K562 (cell line): Measurements from ENCODE around the gene TTC8. TPM values are rescaled to one million over a fixed set of nuclear protein-coding genes. Genes with fewer than 3 reads are reported as not detected.

Experiments
- ARID1B ChIP-seq: fragments of 450-650 bp; IDR thresholded peaks from 2 replicates; pipeline ENCODE4 v1.6.1; 2016; ENCODE audit warnings: antibody characterized with exemption, mild to moderate bottlenecking, inconsistent platforms
- BRD9 ChIP-seq: fragments of 450-650 bp; IDR thresholded peaks from 2 replicates; pipeline ENCODE4 v1.6.1; 2018; ENCODE audit warnings: low read depth; ENCODE audit not compliant: partially characterized antibody
- EHMT2 ChIP-seq: fragments of 450-650 bp; IDR thresholded peaks from 2 replicates; pipeline ENCODE4 v1.6.1; 2018; ENCODE audit warnings: antibody characterized with exemption
- EP300 ChIP-seq: IDR thresholded peaks from 2 replicates; pipeline ENCODE4 v1.6.1; 2012; ENCODE audit warnings: low read length, improper control_type of control experiment
- ESRRA ChIP-seq: fragments of 450-650 bp; IDR thresholded peaks from 2 replicates; pipeline ENCODE4 v1.6.1; 2014; ENCODE audit warnings: low read depth, mild to moderate bottlenecking, moderate library complexity, borderline replicate concordance
- KDM1A ChIP-seq, 2 experiments: fragments of 450-650 bp; IDR thresholded peaks; 2 replicates each; pipeline ENCODE4 v1.6.1; 2016; ENCODE audit warnings: mild to moderate bottlenecking in 2 of 2
- KDM2B ChIP-seq: fragments of 250-450 bp; sonication (Bioruptor Pico); IDR thresholded peaks from 2 replicates; pipeline ENCODE4 v1.8.0; 2021; ENCODE audit warnings: mild to moderate bottlenecking, moderate library complexity
- KHSRP ChIP-seq: fragments of 450-650 bp; IDR thresholded peaks from 2 replicates; pipeline ENCODE4 v1.6.1; 2017
- POLR3A ChIP-seq: IDR thresholded peaks from 2 replicates; pipeline ENCODE4 v1.6.1; 2011; ENCODE audit warnings: borderline replicate concordance, mild to moderate bottlenecking, moderate library complexity; ENCODE audit not compliant: insufficient read length, insufficient read depth; ENCODE audit errors: extremely low read depth
- SNIP1 ChIP-seq: fragments of 450-650 bp; IDR thresholded peaks from 2 replicates; pipeline ENCODE4 v1.7.1; 2017; ENCODE audit warnings: low read depth, mild to moderate bottlenecking
- ZBTB8A ChIP-seq: fragments of 450-650 bp; IDR thresholded peaks from 2 replicates; pipeline ENCODE4 v1.6.1; 2018; ENCODE audit warnings: mild to moderate bottlenecking, moderate library complexity; ENCODE audit not compliant: partially characterized antibody
- ZFP1 ChIP-seq: fragments of 450-650 bp; formaldehyde crosslinking; IDR thresholded peaks from 2 replicates; pipeline ENCODE4 v1.4.0; 2020; ENCODE audit warnings: mild to moderate bottlenecking, mixed read lengths
- ZNF217 ChIP-seq: sonication (generic); formaldehyde crosslinking; IDR thresholded peaks from 2 replicates; pipeline ENCODE4 v1.8.0; 2022; ENCODE audit warnings: mild to moderate bottlenecking, missing genetic modification reagents
- ZNF384 ChIP-seq: IDR thresholded peaks from 2 replicates; pipeline ENCODE4 v1.6.1; 2012; ENCODE audit warnings: low read depth, low read length, improper control_type of control experiment
- ZNF76 ChIP-seq: fragments of 250-450 bp; sonication (Bioruptor Pico); IDR thresholded peaks from 2 replicates; pipeline ENCODE4 v1.4.0; 2020; ENCODE audit warnings: mild to moderate bottlenecking, moderate library complexity, borderline replicate concordance
- polyA plus RNA-seq, 8 experiments: library from polyadenylated mRNA; depleted of rRNA in 4 of 8; stranded (reverse) in 5 of 8; unstranded in 3 of 8; fragments of >200 nt; fragmentation: Nextera tagmentation in 2 of 8; fragmentation: Illumina TruSeq in 1 of 8; extraction: Ambion mirVana in 2 of 8; extraction: Trizol in 1 of 8; gene quantifications; 2 replicates each; pipeline versions ENCODE4 v1.2.1 to v1.2.3, GENCODE V29; 2011 to 2014; ENCODE audit warnings: inconsistent platforms in 1 of 8, missing spikeins in 1 of 8
- total RNA-seq, 7 experiments: library from RNA; depleted of rRNA in 6 of 7; stranded (reverse); fragments of >200 nt in 6 of 7; fragmentation: Illumina TruSeq in 2 of 7; extraction: Trizol in 2 of 7; gene quantifications; 2 replicates each; pipeline versions ENCODE4 v1.2.1 to v1.2.3, GENCODE V29; 2011 to 2021; ENCODE audit warnings: low replicate concordance in 1 of 7
- TF ChIP-seq, protein P1 (sequence below): fragments of 450-650 bp; IDR thresholded peaks from 2 replicates; pipeline ENCODE4 v1.6.1; 2016; ENCODE audit warnings: mild to moderate bottlenecking
- TF ChIP-seq, protein P2 (sequence below), 2 experiments: fragments of 450-650 bp; formaldehyde crosslinking in 1 of 2; IDR thresholded peaks; 2 replicates each; pipeline versions ENCODE4 v1.4.0 to v1.6.1; 2014 to 2020; ENCODE audit warnings: mild to moderate bottlenecking in 2 of 2, borderline replicate concordance in 1 of 2, low read depth in 1 of 2
- TF ChIP-seq, protein P3 (sequence below): sonication (generic); formaldehyde crosslinking; IDR thresholded peaks from 2 replicates; pipeline ENCODE4 v1.4.0; 2020; ENCODE audit warnings: mild to moderate bottlenecking, missing genetic modification reagents

TTC8 gene
- total and polyA plus RNA-seq, 9 of the 15 experiments (the other 6 are each of a cell fraction or from before 2014, with no cell fraction given): 7.3 to 22.7 (median 9.6) TPM

DNA sequence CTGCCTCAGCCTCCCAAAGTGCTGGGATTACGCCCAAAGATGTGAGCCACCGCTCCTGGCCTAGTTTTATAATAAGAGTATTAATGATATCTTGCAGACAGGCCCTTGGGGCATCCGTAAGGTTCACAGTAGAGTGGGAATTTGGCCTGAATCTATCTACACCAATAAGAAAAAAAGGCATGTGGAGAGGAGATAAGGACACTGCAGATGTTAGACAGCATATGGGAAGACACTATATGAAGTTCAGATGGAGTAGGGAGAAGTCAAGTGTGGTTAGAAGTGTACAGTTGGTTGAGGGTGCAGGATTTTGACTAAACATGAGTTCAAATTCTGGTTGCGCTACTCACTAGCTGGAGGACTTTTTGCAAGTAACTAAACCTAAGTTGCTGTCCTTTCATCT, 8.5 kb upstream of the TTC8 start (continued):
- TF ChIP-seq ZNF217 (CRISPR knock-in tag) (no peak), BRD9 (no peak), ZNF384 (0 out of 2 replicates have a peak, but pooled peaks have one; percentile 11), ZFP1 (CRISPR knock-in tag) (no peak), KHSRP (no peak), KDM1A (IDR thresholded peaks at IDR 0.05) (peak; percentile 18 to 36; a peak in 1 of 4 replicates), ZNF76 (CRISPR knock-in tag) (no peak), ESRRA (no peak), ARID1B (peak; percentile 88), ZBTB8A (no peak), POLR3A (no peak), EP300 (peak; percentile 27; the same call in 1 of the 2 replicates), KDM2B (CRISPR knock-in tag) (no peak), SNIP1 (no peak), EHMT2 (0 out of 2 replicates have a peak, but pooled peaks have one; percentile 15)
- TF ChIP-seq, protein P1, sequence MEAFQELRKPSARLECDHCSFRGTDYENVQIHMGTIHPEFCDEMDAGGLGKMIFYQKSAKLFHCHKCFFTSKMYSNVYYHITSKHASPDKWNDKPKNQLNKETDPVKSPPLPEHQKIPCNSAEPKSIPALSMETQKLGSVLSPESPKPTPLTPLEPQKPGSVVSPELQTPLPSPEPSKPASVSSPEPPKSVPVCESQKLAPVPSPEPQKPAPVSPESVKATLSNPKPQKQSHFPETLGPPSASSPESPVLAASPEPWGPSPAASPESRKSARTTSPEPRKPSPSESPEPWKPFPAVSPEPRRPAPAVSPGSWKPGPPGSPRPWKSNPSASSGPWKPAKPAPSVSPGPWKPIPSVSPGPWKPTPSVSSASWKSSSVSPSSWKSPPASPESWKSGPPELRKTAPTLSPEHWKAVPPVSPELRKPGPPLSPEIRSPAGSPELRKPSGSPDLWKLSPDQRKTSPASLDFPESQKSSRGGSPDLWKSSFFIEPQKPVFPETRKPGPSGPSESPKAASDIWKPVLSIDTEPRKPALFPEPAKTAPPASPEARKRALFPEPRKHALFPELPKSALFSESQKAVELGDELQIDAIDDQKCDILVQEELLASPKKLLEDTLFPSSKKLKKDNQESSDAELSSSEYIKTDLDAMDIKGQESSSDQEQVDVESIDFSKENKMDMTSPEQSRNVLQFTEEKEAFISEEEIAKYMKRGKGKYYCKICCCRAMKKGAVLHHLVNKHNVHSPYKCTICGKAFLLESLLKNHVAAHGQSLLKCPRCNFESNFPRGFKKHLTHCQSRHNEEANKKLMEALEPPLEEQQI: 0 out of 2 replicates have a peak, but pooled peaks have one; percentile 37
- TF ChIP-seq, protein P2, sequence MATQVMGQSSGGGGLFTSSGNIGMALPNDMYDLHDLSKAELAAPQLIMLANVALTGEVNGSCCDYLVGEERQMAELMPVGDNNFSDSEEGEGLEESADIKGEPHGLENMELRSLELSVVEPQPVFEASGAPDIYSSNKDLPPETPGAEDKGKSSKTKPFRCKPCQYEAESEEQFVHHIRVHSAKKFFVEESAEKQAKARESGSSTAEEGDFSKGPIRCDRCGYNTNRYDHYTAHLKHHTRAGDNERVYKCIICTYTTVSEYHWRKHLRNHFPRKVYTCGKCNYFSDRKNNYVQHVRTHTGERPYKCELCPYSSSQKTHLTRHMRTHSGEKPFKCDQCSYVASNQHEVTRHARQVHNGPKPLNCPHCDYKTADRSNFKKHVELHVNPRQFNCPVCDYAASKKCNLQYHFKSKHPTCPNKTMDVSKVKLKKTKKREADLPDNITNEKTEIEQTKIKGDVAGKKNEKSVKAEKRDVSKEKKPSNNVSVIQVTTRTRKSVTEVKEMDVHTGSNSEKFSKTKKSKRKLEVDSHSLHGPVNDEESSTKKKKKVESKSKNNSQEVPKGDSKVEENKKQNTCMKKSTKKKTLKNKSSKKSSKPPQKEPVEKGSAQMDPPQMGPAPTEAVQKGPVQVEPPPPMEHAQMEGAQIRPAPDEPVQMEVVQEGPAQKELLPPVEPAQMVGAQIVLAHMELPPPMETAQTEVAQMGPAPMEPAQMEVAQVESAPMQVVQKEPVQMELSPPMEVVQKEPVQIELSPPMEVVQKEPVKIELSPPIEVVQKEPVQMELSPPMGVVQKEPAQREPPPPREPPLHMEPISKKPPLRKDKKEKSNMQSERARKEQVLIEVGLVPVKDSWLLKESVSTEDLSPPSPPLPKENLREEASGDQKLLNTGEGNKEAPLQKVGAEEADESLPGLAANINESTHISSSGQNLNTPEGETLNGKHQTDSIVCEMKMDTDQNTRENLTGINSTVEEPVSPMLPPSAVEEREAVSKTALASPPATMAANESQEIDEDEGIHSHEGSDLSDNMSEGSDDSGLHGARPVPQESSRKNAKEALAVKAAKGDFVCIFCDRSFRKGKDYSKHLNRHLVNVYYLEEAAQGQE (IDR thresholded peaks at IDR 0.05; ENCODE audit: borderline replicate concordance): no peak
- TF ChIP-seq, protein P2 (CRISPR knock-in tag; IDR thresholded peaks at IDR 0.05; ENCODE audit: low read depth): no peak
- TF ChIP-seq, protein P3, sequence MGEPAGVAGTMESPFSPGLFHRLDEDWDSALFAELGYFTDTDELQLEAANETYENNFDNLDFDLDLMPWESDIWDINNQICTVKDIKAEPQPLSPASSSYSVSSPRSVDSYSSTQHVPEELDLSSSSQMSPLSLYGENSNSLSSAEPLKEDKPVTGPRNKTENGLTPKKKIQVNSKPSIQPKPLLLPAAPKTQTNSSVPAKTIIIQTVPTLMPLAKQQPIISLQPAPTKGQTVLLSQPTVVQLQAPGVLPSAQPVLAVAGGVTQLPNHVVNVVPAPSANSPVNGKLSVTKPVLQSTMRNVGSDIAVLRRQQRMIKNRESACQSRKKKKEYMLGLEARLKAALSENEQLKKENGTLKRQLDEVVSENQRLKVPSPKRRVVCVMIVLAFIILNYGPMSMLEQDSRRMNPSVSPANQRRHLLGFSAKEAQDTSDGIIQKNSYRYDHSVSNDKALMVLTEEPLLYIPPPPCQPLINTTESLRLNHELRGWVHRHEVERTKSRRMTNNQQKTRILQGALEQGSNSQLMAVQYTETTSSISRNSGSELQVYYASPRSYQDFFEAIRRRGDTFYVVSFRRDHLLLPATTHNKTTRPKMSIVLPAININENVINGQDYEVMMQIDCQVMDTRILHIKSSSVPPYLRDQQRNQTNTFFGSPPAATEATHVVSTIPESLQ (CRISPR knock-in tag): no peak
